Endothelial cell of umbilical vein (primary cell): ENCODE measurements around the gene HIPK1. TPM values are rescaled to one million over a fixed set of nuclear protein-coding genes. Genes with fewer than 3 reads are reported as not detected.

Experiments
- BruUV-seq: library from RNA; stranded (reverse); fragments of 400-500 nt; replicated peaks from 2 replicates; lab custom pipeline; 2021; lab: Mats Ljungman, UMichigan
- CTCF ChIA-PET: fragments of 300-600, 350-600 bp; sonication (Branson Sonifier 250); formaldehyde crosslinking; loops from one replicate; lab custom pipeline; 2021; ENCODE audit warnings: antibody characterized with exemption, inconsistent platforms; lab: Charles Lee
- POLR2A ChIA-PET: fragments of 300-600, 350-600 bp; sonication (Branson Sonifier 250); formaldehyde crosslinking; loops from one replicate; lab custom pipeline; 2021; ENCODE audit warnings: antibody characterized with exemption, inconsistent platforms; lab: Charles Lee
- DNase-seq: peaks from one replicate; pipeline ENCODE4 v3.0.0-alpha.2; 2011; ENCODE audit warnings: low read depth, low spot score
- FAIRE-seq: peaks from 2 replicates; lab custom pipeline; 2011; peaks lifted over from hg19 to GRCh38; lab: Jason Lieb, UNC
- H2AFZ ChIP-seq: 2 replicates; pipeline ENCODE4 v1.6.0; 2012; ENCODE audit warnings: low read depth, low read length, control low read depth, inconsistent platforms
- H3K27ac ChIP-seq: 2 replicates; pipeline ENCODE4 v1.5.1; 2011; ENCODE audit warnings: low read depth, mild to moderate bottlenecking, control low read depth, low read length, moderate library complexity; ENCODE audit not compliant: insufficient read depth
- H3K27me3 ChIP-seq, 2 experiments: 2 replicates each; pipeline versions ENCODE4 v1.6.0 to v1.6.1; 2011; ENCODE audit warnings: low read length in 2 of 2, mixed read lengths in 1 of 2; ENCODE audit not compliant: control insufficient read depth in 2 of 2, insufficient read depth in 2 of 2
- H3K36me3 ChIP-seq, 2 experiments: 2 replicates in 1 of 2; 3 replicates in 1 of 2; pipeline ENCODE4 v1.5.1; 2011; ENCODE audit warnings: low read length in 2 of 2, mild to moderate bottlenecking in 1 of 2, moderate library complexity in 1 of 2; ENCODE audit not compliant: control insufficient read depth in 2 of 2, insufficient read depth in 2 of 2; ENCODE audit errors: extremely low read depth in 1 of 2
- H3K4me1 ChIP-seq: 3 replicates; pipeline ENCODE4 v1.5.1; 2011; ENCODE audit warnings: mild to moderate bottlenecking, low read length; ENCODE audit not compliant: control insufficient read depth, insufficient read depth; ENCODE audit errors: extremely low read depth
- H3K4me2 ChIP-seq: 2 replicates; pipeline ENCODE4 v1.6.1; 2011; ENCODE audit warnings: low read length, control low read depth, mixed read lengths; ENCODE audit not compliant: insufficient read depth
- H3K4me3 ChIP-seq, 3 experiments: fragments of 200-600 bp in 1 of 3; sonication (generic), shearing (Covaris generic) in 1 of 3; replicated peaks in 1 of 3; 2 replicates each; pipeline ENCODE4 v1.5.1; 2011 to 2016; ENCODE audit warnings: control low read depth in 3 of 3, low read length in 3 of 3, mild to moderate bottlenecking in 2 of 3, inconsistent platforms in 1 of 3, low read depth in 1 of 3, moderate library complexity in 1 of 3; ENCODE audit not compliant: insufficient read depth in 1 of 3
- H3K79me2 ChIP-seq: 2 replicates; pipeline ENCODE4 v1.6.0; 2012; ENCODE audit warnings: low read length, inconsistent platforms; ENCODE audit not compliant: control insufficient read depth, insufficient read depth
- H3K9ac ChIP-seq: replicated peaks from 2 replicates; pipeline ENCODE3; 2011; ENCODE audit warnings: low read length, control low read depth; ENCODE audit not compliant: insufficient read depth; ENCODE audit errors: extremely low read depth
- H3K9me1 ChIP-seq: replicated peaks from 3 replicates; pipeline ENCODE4 v1.6.0; 2011; ENCODE audit warnings: mild to moderate bottlenecking, low read length; ENCODE audit not compliant: control insufficient read depth, insufficient read depth; ENCODE audit errors: extremely low read depth
- H3K9me3 ChIP-seq: replicated peaks from 2 replicates; pipeline ENCODE4 v1.5.1; 2012; ENCODE audit warnings: low read length, inconsistent platforms; ENCODE audit not compliant: control insufficient read depth, insufficient read depth
- H4K20me1 ChIP-seq: replicated peaks from 2 replicates; pipeline ENCODE3; 2011; ENCODE audit warnings: mild to moderate bottlenecking, low read length; ENCODE audit not compliant: control insufficient read depth, insufficient read depth; ENCODE audit errors: extremely low read depth
- CTCF ChIP-seq, 2 donors: IDR thresholded peaks; 1 replicate in 1 of 2; 2 replicates in 1 of 2; pipeline ENCODE4 v1.5.1; 2011; ENCODE audit warnings: low read length in 2 of 2, mild to moderate bottlenecking in 2 of 2, moderate library complexity in 2 of 2, control low read depth in 1 of 2, inconsistent platforms in 1 of 2, low read depth in 1 of 2; ENCODE audit not compliant: insufficient read depth in 1 of 2; ENCODE audit errors: extremely low read depth in 1 of 2
- EZH2 ChIP-seq: IDR thresholded peaks from 2 replicates; pipeline ENCODE4 v1.6.1; 2012; ENCODE audit warnings: borderline replicate concordance, low read depth, mild to moderate bottlenecking, moderate library complexity, low read length, inconsistent platforms; ENCODE audit not compliant: severe bottlenecking
- JUN ChIP-seq: IDR thresholded peaks from 2 replicates; pipeline ENCODE4 v1.6.1; 2011; ENCODE audit warnings: borderline replicate concordance, low read depth; ENCODE audit not compliant: insufficient read length, insufficient read depth
- MAX ChIP-seq: IDR thresholded peaks from 2 replicates; pipeline ENCODE4 v1.6.1; 2011; ENCODE audit not compliant: insufficient read depth, insufficient read length
- POLR2A ChIP-seq: IDR thresholded peaks from 2 replicates; pipeline ENCODE4 v1.6.1; 2012; ENCODE audit warnings: low read depth, mild to moderate bottlenecking, control low read depth, low read length
- dilution Hi-C: fragments of 300-500 bp; cut with MboI; formaldehyde crosslinking; loops from one replicate; pipeline ENCODE4 v1.15.0; 2019; ENCODE audit warnings: low sequenced_read_pairs; ENCODE audit not compliant: extremely low pct_ligation_motif_present
- intact Hi-C: fragments of 100-400 bp; cut with micrococcal nuclease; formaldehyde crosslinking; loops from one replicate; pipeline ENCODE4 v1.10.0; 2022
- polyA plus RNA-seq, 4 experiments: library from polyadenylated mRNA; depleted of rRNA in 3 of 4; stranded (reverse) in 3 of 4; unstranded in 1 of 4; fragments of >200 nt; gene quantifications; 2 replicates each; pipeline versions ENCODE4 v1.2.1 to v1.2.3, GENCODE V29; 2011 to 2012; ENCODE audit warnings: missing spikeins in 1 of 4
- total RNA-seq: library from RNA; stranded (reverse); gene quantifications from 2 replicates; pipeline ENCODE4 v1.2.3, GENCODE V29; 2021

Gene HIPK1
- total and polyA plus RNA-seq, 2 donors (not counting 3 experiments of a cell fraction or from before 2014, with no cell fraction given) = 39.3 to 56.1 TPM

- Histone ChIP-seq H3K9ac (no peak overlapping the region), H3K9me1 (no peaks in the 10 kb centered on the region), H3K9me3 (no peaks in the 10 kb centered on the region), H2AFZ (no peak overlapping the region), H3K79me2 (no peaks in the 10 kb centered on the region), H3K4me2 (no peak overlapping the region), H3K27ac (no peak overlapping the region), H3K4me1 (peaks cover 6% of the 10 kb centered on the region), H3K27me3 (peaks cover 0 to 4% of the 10 kb centered on the region in 2 experiments), H3K4me3 (no peak overlapping the region), H3K36me3 (no peaks in the 10 kb centered on the region), H4K20me1 (no peaks in the 10 kb centered on the region)
- no peak for FAIRE-seq
- intact Hi-C loops (no loop called here), dilution Hi-C loops (no loop called here)
- CTCF ChIA-PET = interaction anchor here (1.2 to 1.7 kb wide), 2 partner anchors 13 to 15 kb away, joined by 3 to 5 read pairs; no protein-coding TSS in a partner anchor
- POLR2A ChIA-PET = no interaction called here
- BruUV-seq = no TSS peak
- no peak for TF ChIP-seq EZH2
- TF ChIP-seq MAX = no peak
- no peak for TF ChIP-seq POLR2A
- TF ChIP-seq CTCF (IDR thresholded peaks at IDR 0.05; ENCODE audit: extremely low read depth in 1 of 2, insufficient read depth in 1 of 2, low read depth in 1 of 2, low read length in 2 of 2) = no peak
- TF ChIP-seq JUN = no peak
- no peak for DNase-seq
These were observed 4.7 kb upstream of the HIPK1 start for GRCh38 chr1:113924473-113924872.
